Activated CD4-positive, alpha-beta T cell treated with anti-CD3 and anti-CD28 coated beads for 4 hours (primary cell): ENCODE results near the gene CXCL1.

ENCODE experiments used
- DNase-seq, 2 donors: peaks; one replicate each; pipeline ENCODE4 v3.0.0-alpha.2; 2020

CXCL1 gene

DNA sequence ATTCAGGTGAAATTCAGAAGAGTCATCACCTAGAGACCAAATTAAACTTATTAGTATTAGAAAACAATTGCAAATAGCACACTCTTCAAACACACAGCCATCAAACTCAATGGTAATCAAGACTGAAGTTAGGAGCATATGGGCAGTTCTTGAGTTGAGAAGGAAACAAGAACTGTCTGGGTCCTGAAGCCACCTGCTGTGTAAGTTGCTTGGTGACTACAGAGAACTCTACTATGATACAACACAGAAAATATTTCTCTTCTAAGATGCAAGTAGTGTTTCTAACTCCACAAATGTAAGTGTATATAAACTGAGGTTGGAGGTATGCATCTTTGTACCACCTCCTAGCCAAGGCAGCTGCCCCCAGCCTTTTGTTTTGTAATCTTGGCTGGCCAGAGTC lies 16.4 kb upstream of the CXCL1 start:
- no peak for DNase-seq

DNA sequence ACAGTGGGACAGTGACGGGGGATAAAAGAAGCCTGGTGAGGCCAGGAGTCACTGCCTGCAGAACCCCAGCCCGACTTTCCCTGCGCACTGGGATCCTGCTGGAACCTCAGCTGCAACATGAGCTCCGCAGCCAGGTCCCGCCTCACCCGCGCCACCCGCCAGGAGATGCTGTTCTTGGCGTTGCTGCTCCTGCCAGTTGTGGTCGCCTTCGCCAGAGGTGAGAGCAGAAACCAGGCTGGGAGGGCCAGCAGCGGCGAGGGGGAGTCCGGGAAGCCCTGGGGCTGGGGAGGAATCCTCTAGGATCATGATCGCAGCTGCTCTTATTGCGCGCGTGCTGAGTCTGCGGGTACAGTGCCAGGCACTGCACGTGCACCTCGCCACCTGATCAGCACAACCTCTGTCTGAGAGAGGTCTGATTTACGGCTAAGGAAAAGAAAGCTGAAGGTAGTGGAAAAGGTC lies 15.9 kb upstream of the CXCL1 start, which contains the start of gene PF4V1:
PF4V1 (plus strand) TSS at position 51 of the 459 bp plus-strand sequence; CDS start at position 118, 67 bp downstream.
- DNase-seq = no peak

DNA sequence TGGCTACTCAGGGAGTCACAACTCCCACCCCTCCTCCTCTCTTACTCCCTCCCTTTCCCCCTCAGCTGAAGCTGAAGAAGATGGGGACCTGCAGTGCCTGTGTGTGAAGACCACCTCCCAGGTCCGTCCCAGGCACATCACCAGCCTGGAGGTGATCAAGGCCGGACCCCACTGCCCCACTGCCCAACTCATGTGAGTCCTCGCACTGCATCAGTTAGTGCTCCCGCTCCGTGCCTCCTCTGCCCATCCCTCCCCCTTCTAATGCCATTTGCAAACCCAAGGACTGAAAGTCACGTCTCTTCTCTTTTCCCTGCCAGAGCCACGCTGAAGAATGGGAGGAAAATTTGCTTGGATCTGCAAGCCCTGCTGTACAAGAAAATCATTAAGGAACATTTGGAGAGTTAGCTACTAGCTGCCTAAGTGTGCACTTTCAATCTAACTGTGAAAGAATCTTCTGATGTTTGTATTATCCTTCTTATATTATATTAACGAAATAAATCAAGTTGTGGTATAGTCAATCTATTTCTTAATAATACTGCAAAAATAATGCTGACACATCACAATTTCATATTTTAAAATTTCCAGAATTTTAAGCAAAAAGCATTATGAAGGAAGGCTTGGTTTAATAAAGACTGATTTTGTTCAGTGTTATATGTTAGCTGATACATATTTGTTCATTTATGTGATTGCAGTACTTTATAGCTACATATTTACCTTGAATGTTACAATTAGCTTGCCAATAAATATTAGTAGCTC lies 15.3 kb upstream of the CXCL1 start:
- DNase-seq = no peak

DNA sequence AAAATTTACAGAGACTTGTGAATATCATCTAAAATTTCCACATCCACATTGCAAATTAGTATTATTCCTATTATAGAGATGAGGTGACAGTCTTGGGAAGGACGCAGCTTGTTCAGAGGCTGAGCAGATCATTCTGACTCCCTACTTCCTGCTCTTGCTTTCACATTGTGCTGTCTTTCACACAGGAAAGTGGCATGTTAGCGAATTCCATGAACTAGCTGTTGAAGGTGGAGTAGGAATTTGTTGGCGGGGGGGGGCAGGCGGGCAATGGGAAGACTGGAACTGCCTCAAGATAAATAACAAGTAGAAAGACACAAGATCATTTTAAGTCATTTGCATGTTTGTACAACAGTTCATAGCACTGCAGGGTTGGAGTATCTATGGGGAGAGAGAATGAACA lies 13.8 kb upstream of the CXCL1 start:
- DNase-seq = no peak

DNA sequence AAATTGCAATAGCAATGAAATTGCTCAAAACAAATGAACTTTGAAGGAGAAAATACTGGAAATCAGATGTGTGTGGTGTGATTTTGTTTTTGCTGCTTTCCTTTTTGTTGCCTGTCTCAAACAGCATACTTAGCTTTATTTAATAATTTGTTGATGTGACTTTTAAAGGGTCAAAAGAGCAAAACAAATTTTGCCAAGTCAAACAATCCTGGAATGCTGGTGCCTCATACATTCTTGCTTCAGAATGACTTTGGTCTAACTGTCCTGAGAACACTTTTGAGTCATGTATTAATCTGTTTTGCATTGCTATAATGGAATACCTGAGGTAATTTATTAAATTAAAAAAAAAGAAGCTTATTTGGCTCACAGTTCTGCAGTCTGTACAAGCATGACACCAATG lies 12.7 kb upstream of the CXCL1 start:
- DNase-seq = no peak

DNA sequence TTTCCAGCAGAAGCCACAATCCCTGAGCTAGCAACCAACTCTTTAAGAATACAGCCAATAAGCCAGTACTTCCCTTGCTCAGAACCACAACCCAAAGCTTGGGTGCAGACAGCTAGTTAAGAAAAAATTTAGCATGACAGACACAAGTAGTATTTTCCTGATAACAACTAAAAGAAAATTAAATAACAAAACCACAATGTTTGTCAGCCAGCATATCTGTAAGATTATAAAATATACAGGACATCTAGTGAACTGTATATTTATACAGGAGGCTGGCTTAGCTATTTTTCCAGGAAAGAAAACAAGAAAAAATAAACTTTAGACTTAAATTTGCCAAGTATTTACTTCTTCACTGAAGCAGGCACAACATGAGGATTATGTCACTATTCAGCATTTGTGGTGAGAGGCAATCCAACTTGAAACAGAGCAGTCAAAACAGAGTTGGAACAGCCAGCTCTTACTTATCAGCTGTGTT lies 9.5 kb upstream of the CXCL1 start:
- no peak for DNase-seq

DNA sequence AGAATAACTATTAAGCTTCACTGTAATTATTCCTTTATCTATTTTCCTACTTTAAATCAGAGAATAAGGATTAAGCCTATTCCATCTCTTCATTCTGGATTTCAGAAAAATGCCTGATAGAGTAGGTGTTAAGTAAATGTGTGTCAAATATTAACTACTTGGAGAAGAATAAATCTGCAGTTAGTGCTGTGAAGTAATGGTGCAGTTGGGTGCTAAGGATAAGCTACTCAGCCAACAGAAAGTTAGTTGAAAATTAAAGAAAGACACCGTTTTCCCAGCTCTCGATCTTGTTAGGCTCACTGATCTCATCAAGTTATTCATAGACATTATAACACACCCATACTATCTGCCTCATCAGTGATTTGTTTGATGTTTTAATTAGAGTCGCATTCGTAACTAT lies 9.0 kb upstream of the CXCL1 start:
- DNase-seq = no peak

- no peak for DNase-seq
Observed at GRCh38 chr4:73860917-73861316, 8.3 kb upstream of the CXCL1 start.

GRCh38 chr4:73862322-73862721 lies 6.9 kb upstream of the CXCL1 start:
- no peak for DNase-seq

GRCh38 chr4:73864365-73864764 lies 4.8 kb upstream of the CXCL1 start:
- no peak for DNase-seq

GRCh38 chr4:73864961-73865360 lies 4.2 kb upstream of the CXCL1 start:
- no peak for DNase-seq

DNA sequence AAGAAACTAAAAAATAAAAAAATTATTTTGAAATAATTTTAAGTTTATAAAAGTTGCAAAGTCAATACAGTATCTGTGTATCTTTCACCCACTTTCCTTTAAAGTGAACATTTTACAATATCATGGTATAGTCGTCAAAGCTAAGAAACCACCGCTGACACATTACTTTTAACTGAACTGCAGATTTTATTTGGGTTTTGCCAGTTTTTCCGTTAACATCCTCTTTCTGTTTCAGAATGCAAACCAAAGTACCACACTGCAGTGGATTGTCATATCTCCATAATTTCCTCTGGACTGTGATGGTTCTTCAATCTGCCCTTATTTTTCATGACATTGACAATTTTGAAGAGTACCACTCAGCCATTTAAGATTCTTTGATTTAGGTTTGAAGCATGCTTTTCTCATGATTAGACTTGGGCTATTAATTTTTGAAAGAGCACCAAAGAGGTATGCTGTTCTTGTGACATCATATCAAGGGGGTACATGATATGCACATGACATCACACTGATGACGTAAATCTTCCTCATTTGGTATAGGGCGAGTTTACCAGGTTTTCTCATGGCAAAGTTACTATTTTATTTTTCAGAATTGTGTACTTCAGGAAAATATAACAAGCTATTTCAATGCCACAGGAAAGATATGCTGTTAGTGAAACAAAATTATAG lies 3.6 kb upstream of the CXCL1 start:
- DNase-seq = no peak

DNA sequence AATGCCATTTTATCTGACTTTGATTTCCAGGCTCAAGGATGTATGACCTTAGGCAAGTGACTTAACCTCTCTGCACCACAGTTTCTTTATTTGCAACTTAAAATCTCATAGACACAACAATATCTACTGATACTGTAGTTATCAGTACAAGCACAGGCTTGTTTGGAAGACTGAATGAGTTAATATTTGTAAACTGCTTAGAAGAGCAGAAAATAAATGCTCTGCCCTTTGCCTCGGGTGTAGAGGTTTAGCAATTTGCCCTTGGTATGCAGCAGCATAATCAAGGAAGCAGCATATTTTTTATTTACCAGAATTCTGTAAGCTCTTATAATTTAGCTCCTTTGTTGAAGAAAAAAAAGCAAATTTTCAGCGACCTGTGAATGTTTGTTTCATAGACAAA lies 2.9 kb upstream of the CXCL1 start:
- no peak for DNase-seq

DNA sequence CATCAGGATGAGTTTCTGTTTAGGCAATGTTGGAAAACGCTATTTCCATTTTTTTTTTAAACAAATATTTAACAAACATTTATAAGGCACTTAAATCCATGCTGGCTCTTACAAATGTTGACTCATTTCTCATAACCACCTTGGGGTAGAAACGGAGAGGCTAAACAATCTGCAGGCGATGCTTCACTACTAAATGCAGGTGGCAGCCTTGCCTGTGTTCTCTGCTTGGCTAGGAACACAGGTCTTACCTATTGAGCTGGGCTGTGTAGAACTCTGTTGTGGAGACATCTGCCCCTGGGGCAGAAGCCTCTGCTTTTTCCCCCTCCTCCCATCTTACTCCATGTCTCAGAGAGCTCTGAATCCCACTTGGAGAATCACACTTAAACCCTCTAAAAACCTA lies 1.4 kb upstream of the CXCL1 start:
- no peak for DNase-seq

GRCh38 chr4:73868206-73869129 lies 725 bp upstream of the CXCL1 start:
- no peak for DNase-seq

GRCh38 chr4:73870260-73870659 lies 1.1 kb downstream of the CXCL1 start:
- no peak for DNase-seq

- no peak for DNase-seq
Observed at GRCh38 chr4:73870768-73871167, 1.6 kb downstream of the CXCL1 start.

GRCh38 chr4:73871511-73872310 lies 2.5 kb downstream of the CXCL1 start:
- DNase-seq = no peak

GRCh38 chr4:73872316-73873108 lies 3.3 kb downstream of the CXCL1 start:
- DNase-seq = no peak

DNA sequence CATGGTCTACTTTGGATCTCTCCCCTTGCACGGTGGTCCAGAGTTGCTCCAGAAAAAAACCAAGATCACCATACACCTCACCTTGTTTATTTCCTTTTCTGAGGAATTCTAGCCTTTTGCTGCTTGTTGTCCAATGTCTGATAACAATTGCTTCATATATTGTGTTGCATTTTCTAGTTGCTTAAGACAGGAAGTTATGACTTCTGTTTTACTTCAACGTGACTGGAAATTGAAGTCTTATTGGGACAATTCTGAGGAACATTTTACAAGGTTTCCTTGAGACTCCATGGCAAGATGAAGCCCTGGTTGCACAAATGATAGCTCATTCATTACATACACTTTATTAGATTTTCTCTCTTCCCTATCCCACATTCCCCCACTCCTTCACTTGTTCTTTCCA lies 5.2 kb downstream of the CXCL1 start:
- no peak for DNase-seq

DNA sequence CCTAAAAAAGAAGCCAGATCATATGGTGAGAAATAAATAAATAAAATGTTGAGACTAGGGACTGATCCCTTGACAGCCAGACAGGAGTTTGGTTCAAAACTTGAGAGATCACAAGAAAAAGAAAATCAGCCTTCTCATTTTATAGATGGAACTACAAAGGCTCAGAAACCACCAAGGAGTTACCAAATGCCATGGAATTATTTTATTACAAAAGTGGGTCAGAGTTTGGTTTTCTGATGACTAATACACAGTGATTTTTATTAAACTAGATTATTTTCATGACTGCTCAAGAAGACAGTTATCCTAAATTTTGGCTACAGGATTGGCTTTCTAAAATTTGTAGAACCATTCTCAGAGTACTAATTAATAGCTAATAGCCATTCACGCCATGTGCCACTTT lies 6.2 kb downstream of the CXCL1 start:
- no peak for DNase-seq

- no peak for DNase-seq
Observed at GRCh38 chr4:73883306-73883705, 14.1 kb downstream of the CXCL1 start.
